ENCODE results near the gene ACSS3.

ACSS3 gene

DNA sequence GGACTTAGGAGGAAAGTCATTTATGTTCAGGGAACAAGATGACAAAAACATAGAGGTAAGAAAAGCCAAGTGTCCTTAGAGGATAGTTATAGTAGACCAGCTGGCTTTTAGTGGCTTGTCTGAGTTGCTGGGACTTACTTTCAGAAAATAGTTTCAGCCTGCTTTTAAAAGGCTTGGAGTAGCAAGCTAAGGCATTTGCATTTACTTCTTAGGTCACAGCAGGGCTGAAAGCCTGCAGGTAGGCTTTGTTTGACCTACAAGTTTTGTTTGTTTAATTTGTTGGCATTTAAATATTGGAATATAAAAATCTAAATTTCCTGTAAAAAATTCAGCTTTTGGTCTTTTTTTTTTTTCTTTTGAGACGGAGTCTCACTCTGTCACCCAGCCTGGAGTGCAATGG lies 5.1 kb downstream of the ACSS3 start:
- H3K14ac ChIP-seq (ENCODE audit: low read length): no peak overlapping the region
- H3K4ac ChIP-seq (ENCODE audit: low read depth, low read length): no peak overlapping the region
- H2AFZ ChIP-seq (ENCODE audit: insufficient read depth, low read length, poor library complexity): no peak overlapping the region
- H3K23ac ChIP-seq (ENCODE audit: low read length): no peak overlapping the region
- H3K9me3 ChIP-seq (ENCODE audit: insufficient read depth, low read depth, low read length): no peaks in the 10 kb centered on the region
- WGBS (ENCODE audit: extremely low coverage, insufficient coverage, insufficient read length): no CpG with 5 or more reads among the region's 1 CpG
- peaks cover 4% of the 10 kb centered on the region for H3K79me1 ChIP-seq (ENCODE audit: low read length)
- DNase-seq: no peak
- H3K4me1 ChIP-seq (ENCODE audit: control insufficient read depth in 1 of 2, insufficient read depth in 2 of 2, low read length in 2 of 2): peaks cover 0 to 6% of the 10 kb centered on the region in 2 experiments
- no peaks in the 10 kb centered on the region for H3K27me3 ChIP-seq (ENCODE audit: insufficient read depth, low read length)
- H3K18ac ChIP-seq (ENCODE audit: low read length): no peak overlapping the region
- no peak overlapping the region for H2AK5ac ChIP-seq (ENCODE audit: low read length)
- no peak overlapping the region for H2BK5ac ChIP-seq (ENCODE audit: low read depth, low read length, poor library complexity)
- H4K91ac ChIP-seq (ENCODE audit: low read depth, low read length): no peak overlapping the region
- no peak overlapping the region for H4K8ac ChIP-seq (ENCODE audit: low read depth, low read length)
- no peak overlapping the region for H3K4me3 ChIP-seq (ENCODE audit: low read depth, low read length)
- H2BK120ac ChIP-seq (ENCODE audit: insufficient read depth, low read length, poor library complexity): no peak overlapping the region
- peaks cover 2% of the 10 kb centered on the region for H3K79me2 ChIP-seq (ENCODE audit: control insufficient read depth, insufficient read depth, low read length, poor library complexity)
- no peak overlapping the region for H3K4me2 ChIP-seq (ENCODE audit: low read length)
- H4K12ac ChIP-seq (ENCODE audit: low read depth, low read length): no peak overlapping the region
- no peak overlapping the region for H3K27ac ChIP-seq (ENCODE audit: low read depth, low read length)
- H3K36me3 ChIP-seq (ENCODE audit: control insufficient read depth in 1 of 2, insufficient read depth in 2 of 2, low read length in 2 of 2): no peaks in the 10 kb centered on the region
- no peak overlapping the region for H2BK12ac ChIP-seq (ENCODE audit: low read length)
- H3K9ac ChIP-seq (ENCODE audit: low read length): no peak overlapping the region

- Histone ChIP-seq H2BK5ac (ENCODE audit: low read depth, low read length, poor library complexity) (no peak overlapping the region), H3K9ac (ENCODE audit: low read length) (no peak overlapping the region), H3K9me3 (ENCODE audit: insufficient read depth, low read depth, low read length) (no peaks in the 10 kb centered on the region), H2BK12ac (ENCODE audit: low read length) (no peak overlapping the region), H3K14ac (ENCODE audit: low read length) (no peak overlapping the region), H2BK120ac (ENCODE audit: insufficient read depth, low read length, poor library complexity) (no peak overlapping the region), H4K12ac (ENCODE audit: low read depth, low read length) (no peak overlapping the region), H3K79me1 (ENCODE audit: low read length) (no peaks in the 10 kb centered on the region), H4K91ac (ENCODE audit: low read depth, low read length) (peak overlapping the region; percentile 2), H4K8ac (ENCODE audit: low read depth, low read length) (no peak overlapping the region), H3K18ac (ENCODE audit: low read length) (no peak overlapping the region), H3K4ac (ENCODE audit: low read depth, low read length) (no peak overlapping the region), H3K27ac (ENCODE audit: low read depth, low read length) (no peak overlapping the region), H3K79me2 (ENCODE audit: control insufficient read depth, insufficient read depth, low read length, poor library complexity) (no peaks in the 10 kb centered on the region), H2AK5ac (ENCODE audit: low read length) (no peak overlapping the region), H3K4me2 (ENCODE audit: low read length) (no peak overlapping the region), H3K4me1 (ENCODE audit: control insufficient read depth in 1 of 2, insufficient read depth in 2 of 2, low read length in 2 of 2) (no peaks in the 10 kb centered on the region), H2AFZ (ENCODE audit: insufficient read depth, low read length, poor library complexity) (no peak overlapping the region), H3K36me3 (ENCODE audit: control insufficient read depth in 1 of 2, insufficient read depth in 2 of 2, low read length in 2 of 2) (no peaks in the 10 kb centered on the region), H3K27me3 (ENCODE audit: insufficient read depth, low read length) (no peaks in the 10 kb centered on the region), H3K23ac (ENCODE audit: low read length) (no peak overlapping the region), H3K4me3 (ENCODE audit: low read depth, low read length) (no peak overlapping the region)
- 100% methylated on average over 1 of the region's 7 CpGs for WGBS (ENCODE audit: extremely low coverage, insufficient coverage, insufficient read length)
- DNase-seq: no peak
Measured at GRCh38 chr12:81083906-81084513, 6.1 kb downstream of the ACSS3 start.

GRCh38 chr12:81084811-81085350 lies 7.0 kb downstream of the ACSS3 start:
- H3K27me3 ChIP-seq (ENCODE audit: insufficient read depth, low read length): no peaks in the 10 kb centered on the region
- DNase-seq: peak in 1 of 2 donors; percentile 52
- H3K27ac ChIP-seq (ENCODE audit: low read depth, low read length): no peak overlapping the region
- no peak overlapping the region for H3K4me3 ChIP-seq (ENCODE audit: low read depth, low read length)
- no peak overlapping the region for H2BK12ac ChIP-seq (ENCODE audit: low read length)
- H3K9ac ChIP-seq (ENCODE audit: low read length): no peak overlapping the region
- no peak overlapping the region for H2AFZ ChIP-seq (ENCODE audit: insufficient read depth, low read length, poor library complexity)
- H3K23ac ChIP-seq (ENCODE audit: low read length): no peak overlapping the region
- H3K14ac ChIP-seq (ENCODE audit: low read length): no peak overlapping the region
- no peak overlapping the region for H4K8ac ChIP-seq (ENCODE audit: low read depth, low read length)
- no peaks in the 10 kb centered on the region for H3K9me3 ChIP-seq (ENCODE audit: insufficient read depth, low read depth, low read length)
- WGBS (ENCODE audit: extremely low coverage, insufficient coverage, insufficient read length): no CpG with 5 or more reads among the region's 1 CpG
- H2BK120ac ChIP-seq (ENCODE audit: insufficient read depth, low read length, poor library complexity): no peak overlapping the region
- no peaks in the 10 kb centered on the region for H3K79me2 ChIP-seq (ENCODE audit: control insufficient read depth, insufficient read depth, low read length, poor library complexity)
- H3K4ac ChIP-seq (ENCODE audit: low read depth, low read length): no peak overlapping the region
- no peak overlapping the region for H4K12ac ChIP-seq (ENCODE audit: low read depth, low read length)
- no peaks in the 10 kb centered on the region for H3K4me1 ChIP-seq (ENCODE audit: control insufficient read depth in 1 of 2, insufficient read depth in 2 of 2, low read length in 2 of 2)
- no peak overlapping the region for H2AK5ac ChIP-seq (ENCODE audit: low read length)
- no peaks in the 10 kb centered on the region for H3K79me1 ChIP-seq (ENCODE audit: low read length)
- H3K36me3 ChIP-seq (ENCODE audit: control insufficient read depth in 1 of 2, insufficient read depth in 2 of 2, low read length in 2 of 2): no peaks in the 10 kb centered on the region
- no peak overlapping the region for H4K91ac ChIP-seq (ENCODE audit: low read depth, low read length)
- no peak overlapping the region for H3K18ac ChIP-seq (ENCODE audit: low read length)
- no peak overlapping the region for H2BK5ac ChIP-seq (ENCODE audit: low read depth, low read length, poor library complexity)
- H3K4me2 ChIP-seq (ENCODE audit: low read length): no peak overlapping the region

- WGBS (ENCODE audit: extremely low coverage, insufficient coverage, insufficient read length): no CpG with 5 or more reads among the region's 2 CpGs
- Histone ChIP-seq H3K14ac (ENCODE audit: low read length) (no peak overlapping the region), H2AFZ (ENCODE audit: insufficient read depth, low read length, poor library complexity) (no peak overlapping the region), H3K79me2 (ENCODE audit: control insufficient read depth, insufficient read depth, low read length, poor library complexity) (no peaks in the 10 kb centered on the region), H3K9me3 (ENCODE audit: insufficient read depth, low read depth, low read length) (no peaks in the 10 kb centered on the region), H2BK120ac (ENCODE audit: insufficient read depth, low read length, poor library complexity) (no peak overlapping the region), H2BK12ac (ENCODE audit: low read length) (no peak overlapping the region), H3K36me3 (ENCODE audit: control insufficient read depth in 1 of 2, insufficient read depth in 2 of 2, low read length in 2 of 2) (no peaks in the 10 kb centered on the region), H3K4me2 (ENCODE audit: low read length) (no peak overlapping the region), H4K91ac (ENCODE audit: low read depth, low read length) (no peak overlapping the region), H2BK5ac (ENCODE audit: low read depth, low read length, poor library complexity) (no peak overlapping the region), H4K12ac (ENCODE audit: low read depth, low read length) (no peak overlapping the region), H2AK5ac (ENCODE audit: low read length) (no peak overlapping the region), H3K4ac (ENCODE audit: low read depth, low read length) (no peak overlapping the region), H4K8ac (ENCODE audit: low read depth, low read length) (no peak overlapping the region), H3K4me1 (ENCODE audit: control insufficient read depth in 1 of 2, insufficient read depth in 2 of 2, low read length in 2 of 2) (no peaks in the 10 kb centered on the region), H3K23ac (ENCODE audit: low read length) (no peak overlapping the region), H3K18ac (ENCODE audit: low read length) (no peak overlapping the region), H3K4me3 (ENCODE audit: low read depth, low read length) (no peak overlapping the region), H3K27me3 (ENCODE audit: insufficient read depth, low read length) (no peaks in the 10 kb centered on the region), H3K27ac (ENCODE audit: low read depth, low read length) (no peak overlapping the region), H3K9ac (ENCODE audit: low read length) (no peak overlapping the region), H3K79me1 (ENCODE audit: low read length) (no peaks in the 10 kb centered on the region)
- DNase-seq: no peak
Measured at GRCh38 chr12:81085832-81086231, 8.0 kb downstream of the ACSS3 start.
